NCI-H1105 (cell line): ENCODE results near the gene APLP2.
"Not testable (repeated sequence)": the region's sequence is repeated elsewhere in the genome, so short reads cannot be mapped to it uniquely, and the experiment has no call there.

Experiments
- DNase-seq: peaks from one replicate; lab custom pipeline; 2025; lab: John Stamatoyannopoulos, UW

APLP2 gene

GRCh38 chr11:130170345-130170744 is 100.7 kb downstream of the APLP2 start:
- no peak for DNase-seq

GRCh38 chr11:130171534-130171933 is 101.8 kb downstream of the APLP2 start:
- DNase-seq, result no peak

- DNase-seq, result not testable (repeated sequence)
Observed at GRCh38 chr11:130172001-130172400, 102.3 kb downstream of the APLP2 start.

- DNase-seq, result no peak
Observed at GRCh38 chr11:130174642-130175041, 104.9 kb downstream of the APLP2 start.

GRCh38 chr11:130175898-130176297 is 106.2 kb downstream of the APLP2 start:
- no peak for DNase-seq

- no peak for DNase-seq
Observed at GRCh38 chr11:130177782-130178181, 108.1 kb downstream of the APLP2 start.

GRCh38 chr11:130178441-130179339 is 109.0 kb downstream of the APLP2 start:
- no peak for DNase-seq

GRCh38 chr11:130179396-130180306 is 110.0 kb downstream of the APLP2 start:
- no peak for DNase-seq

- DNase-seq, result no peak
Observed at GRCh38 chr11:130180491-130180890, 110.8 kb downstream of the APLP2 start.

- no peak for DNase-seq
Observed at GRCh38 chr11:130180896-130181294, 111.2 kb downstream of the APLP2 start.

GRCh38 chr11:130181295-130182272 is 111.9 kb downstream of the APLP2 start:
- peak; percentile 94 for DNase-seq

- DNase-seq, result no peak
Observed at GRCh38 chr11:130183878-130184610, 114.3 kb downstream of the APLP2 start.

GRCh38 chr11:130187096-130187495 is 117.4 kb downstream of the APLP2 start:
- no peak for DNase-seq

GRCh38 chr11:130188047-130188446 is 118.4 kb downstream of the APLP2 start:
- no peak for DNase-seq

GRCh38 chr11:130188585-130189347 is 119.1 kb downstream of the APLP2 start:
- DNase-seq, result no peak

- DNase-seq, result no peak
Observed at GRCh38 chr11:130189492-130190210, 120.0 kb downstream of the APLP2 start.

GRCh38 chr11:130190371-130190881 is 120.7 kb downstream of the APLP2 start:
- no peak for DNase-seq

- no peak for DNase-seq
Observed at GRCh38 chr11:130191896-130192295, 122.2 kb downstream of the APLP2 start.

GRCh38 chr11:130192845-130193267 is 123.2 kb downstream of the APLP2 start:
- DNase-seq, result no peak
